Erythroblast (primary cell): ENCODE measurements around the gene SEMA3A.

Experiments used
- GATA1 ChIP-seq: IDR thresholded peaks from 2 replicates; pipeline ENCODE4 v1.6.1; 2011; ENCODE audit warnings: low read depth, mild to moderate bottlenecking, control low read depth, low read length, moderate library complexity
- POLR2A ChIP-seq: IDR thresholded peaks from 2 replicates; pipeline ENCODE4 v1.6.1; 2011; ENCODE audit warnings: mild to moderate bottlenecking, low read length

- TF ChIP-seq POLR2A (no peak), GATA1 (no peak)
These were observed 54.4 kb downstream of the SEMA3A start for GRCh38 chr7:84139986-84140729.
